IMR-90 (cell line): ENCODE data around the gene PELO.

ENCODE experiments used
- TF ChIP-seq, protein P1 (sequence below): conservative IDR thresholded peaks from 2 replicates; pipeline ENCODE4 v1.5.1; 2012; ENCODE audit warnings: mild to moderate bottlenecking, low read depth, low read length, improper control_type of control experiment
- TF ChIP-seq, protein P2 (sequence below): fragments of 150-350 bp; IDR thresholded peaks from 2 replicates; pipeline ENCODE4 v1.6.1; 2016; ENCODE audit warnings: low read depth, mild to moderate bottlenecking, low read length, moderate library complexity, borderline replicate concordance

DNA sequence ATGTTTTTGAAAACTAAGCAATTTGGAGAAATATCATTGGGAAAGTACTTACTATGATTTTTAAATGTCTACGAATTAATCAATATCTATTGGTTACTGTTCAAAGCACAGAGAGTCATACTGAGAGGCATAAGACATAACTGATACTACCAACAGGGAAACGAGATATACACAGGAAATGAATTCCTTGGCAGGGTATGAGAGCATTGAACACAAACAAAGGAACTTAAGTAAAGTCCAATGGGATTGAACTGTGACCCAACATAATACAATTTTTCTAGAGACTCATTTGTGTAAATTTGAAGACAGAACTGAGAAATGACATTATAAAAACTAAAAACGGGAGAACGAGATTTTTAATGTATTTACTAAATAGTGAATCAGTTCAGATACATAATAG lies 1.3 kb upstream of the PELO start:
- TF ChIP-seq, protein P1, sequence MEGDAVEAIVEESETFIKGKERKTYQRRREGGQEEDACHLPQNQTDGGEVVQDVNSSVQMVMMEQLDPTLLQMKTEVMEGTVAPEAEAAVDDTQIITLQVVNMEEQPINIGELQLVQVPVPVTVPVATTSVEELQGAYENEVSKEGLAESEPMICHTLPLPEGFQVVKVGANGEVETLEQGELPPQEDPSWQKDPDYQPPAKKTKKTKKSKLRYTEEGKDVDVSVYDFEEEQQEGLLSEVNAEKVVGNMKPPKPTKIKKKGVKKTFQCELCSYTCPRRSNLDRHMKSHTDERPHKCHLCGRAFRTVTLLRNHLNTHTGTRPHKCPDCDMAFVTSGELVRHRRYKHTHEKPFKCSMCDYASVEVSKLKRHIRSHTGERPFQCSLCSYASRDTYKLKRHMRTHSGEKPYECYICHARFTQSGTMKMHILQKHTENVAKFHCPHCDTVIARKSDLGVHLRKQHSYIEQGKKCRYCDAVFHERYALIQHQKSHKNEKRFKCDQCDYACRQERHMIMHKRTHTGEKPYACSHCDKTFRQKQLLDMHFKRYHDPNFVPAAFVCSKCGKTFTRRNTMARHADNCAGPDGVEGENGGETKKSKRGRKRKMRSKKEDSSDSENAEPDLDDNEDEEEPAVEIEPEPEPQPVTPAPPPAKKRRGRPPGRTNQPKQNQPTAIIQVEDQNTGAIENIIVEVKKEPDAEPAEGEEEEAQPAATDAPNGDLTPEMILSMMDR: no peak
- TF ChIP-seq, protein P2, sequence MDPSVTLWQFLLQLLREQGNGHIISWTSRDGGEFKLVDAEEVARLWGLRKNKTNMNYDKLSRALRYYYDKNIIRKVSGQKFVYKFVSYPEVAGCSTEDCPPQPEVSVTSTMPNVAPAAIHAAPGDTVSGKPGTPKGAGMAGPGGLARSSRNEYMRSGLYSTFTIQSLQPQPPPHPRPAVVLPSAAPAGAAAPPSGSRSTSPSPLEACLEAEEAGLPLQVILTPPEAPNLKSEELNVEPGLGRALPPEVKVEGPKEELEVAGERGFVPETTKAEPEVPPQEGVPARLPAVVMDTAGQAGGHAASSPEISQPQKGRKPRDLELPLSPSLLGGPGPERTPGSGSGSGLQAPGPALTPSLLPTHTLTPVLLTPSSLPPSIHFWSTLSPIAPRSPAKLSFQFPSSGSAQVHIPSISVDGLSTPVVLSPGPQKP: no peak
